Measurements from ENCODE around the gene TCAP. TPM values are rescaled to one million over a fixed set of nuclear protein-coding genes. Genes with fewer than 3 reads are reported as not detected.

Gene TCAP
- total RNA-seq, 3 donors from 2014 or later, result 0.48 to 0.73 (median 0.66) TPM

DNA sequence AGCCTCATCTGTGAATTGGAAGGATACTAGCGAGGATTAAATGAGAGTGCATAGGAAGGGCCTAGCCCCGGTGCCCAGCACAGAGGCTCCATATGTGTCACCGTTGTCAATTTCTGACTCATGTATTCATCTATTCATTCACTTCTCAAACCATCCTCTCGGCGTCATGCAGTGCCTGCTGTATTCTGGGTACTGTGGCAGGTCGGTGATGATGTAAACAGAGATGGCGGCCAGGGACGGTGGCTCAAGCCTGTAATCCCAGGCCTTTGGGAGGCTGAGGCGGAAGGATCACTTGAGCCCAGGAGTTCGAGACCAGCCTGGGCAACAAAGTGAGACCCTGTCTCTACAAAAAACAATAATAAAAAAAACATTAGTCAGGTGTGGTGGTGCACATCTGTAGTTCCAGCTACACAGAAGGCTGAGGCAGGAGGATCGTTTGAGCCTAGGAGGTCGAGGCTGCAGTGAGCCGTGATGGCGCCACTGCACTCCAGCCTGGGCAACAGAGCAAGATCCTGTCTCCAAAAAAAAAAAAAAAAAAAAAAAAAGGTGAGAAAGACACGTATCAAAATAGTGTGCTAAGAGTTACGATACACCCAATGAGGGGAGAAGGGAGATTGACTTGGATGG is 42.7 kb upstream of the TCAP start:
- Histone ChIP-seq H3K27ac (no peak overlapping the region), H3K4me1 (peaks cover 6 to 24% of the 10 kb centered on the region in 2 donors), H3K4me3 (no peak overlapping the region), H3K9me3 (no peaks in the 10 kb centered on the region), H3K36me3 (no peaks in the 10 kb centered on the region), H3K27me3 (peaks cover 0 to 3% of the 10 kb centered on the region in 2 donors)
- TF ChIP-seq POLR2AphosphoS5 (IDR thresholded peaks at IDR 0.05), result no peak
- TF ChIP-seq CTCF (IDR thresholded peaks at IDR 0.05), result no peak
- no peak for TF ChIP-seq POLR2A (IDR thresholded peaks at IDR 0.05)
- DNase-seq (ENCODE audit: low spot score in 2 of 2), result no peak
- intact Hi-C loops (cut with DNase I; ENCODE audit: low total_unique reads), result loop anchor here (10.0 kb wide), 1 partner anchor 132 kb away; no protein-coding TSS in a partner anchor

- H3K4me3 ChIP-seq, result no peak overlapping the region
- peaks cover 6 to 24% of the 10 kb centered on the region in 2 donors for H3K4me1 ChIP-seq
- peak; percentile 80 to 90 for DNase-seq (ENCODE audit: low spot score in 2 of 2)
- peaks cover 0 to 3% of the 10 kb centered on the region in 2 donors for H3K27me3 ChIP-seq
- H3K9me3 ChIP-seq, result no peaks in the 10 kb centered on the region
- no peaks in the 10 kb centered on the region for H3K36me3 ChIP-seq
- intact Hi-C loops (cut with DNase I; ENCODE audit: low total_unique reads), result loop anchor here (10.0 kb wide), 1 partner anchor 131 kb away; no protein-coding TSS in a partner anchor
- TF ChIP-seq POLR2AphosphoS5 (IDR thresholded peaks at IDR 0.05) (no peak), CTCF (IDR thresholded peaks at IDR 0.05) (peak; percentile 86 to 95 (median 88))
- no peak overlapping the region for H3K27ac ChIP-seq
Measured at GRCh38 chr17:39623356-39623950, 41.7 kb upstream of the TCAP start.

DNA sequence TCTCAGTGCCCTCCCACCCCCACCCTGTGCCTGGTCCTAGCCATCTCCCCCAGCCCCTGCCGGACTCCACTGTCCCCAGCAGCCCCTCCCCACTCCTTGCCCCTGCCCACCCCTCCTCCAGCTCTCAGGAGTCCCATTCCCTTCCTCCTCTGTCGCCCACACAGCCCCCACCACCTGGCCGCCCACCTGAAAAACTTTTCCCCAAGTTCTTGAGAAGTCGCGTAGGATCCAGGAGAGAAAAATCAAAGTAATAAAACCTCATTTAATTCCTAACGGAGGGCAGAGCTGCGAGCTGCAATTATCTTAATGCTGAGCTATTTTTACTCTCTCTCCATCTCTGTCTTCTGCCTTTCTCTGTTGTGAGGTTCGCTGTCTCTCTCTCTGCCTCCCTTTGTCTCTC is 40.8 kb upstream of the TCAP start:
- Histone ChIP-seq H3K9me3 (no peaks in the 10 kb centered on the region), H3K4me3 (no peak overlapping the region), H3K4me1 (peaks cover 6 to 24% of the 10 kb centered on the region in 2 donors), H3K36me3 (no peaks in the 10 kb centered on the region), H3K27me3 (peaks cover 0 to 3% of the 10 kb centered on the region in 2 donors), H3K27ac (no peak overlapping the region)
- intact Hi-C loops (cut with DNase I; ENCODE audit: low total_unique reads), result loop anchor here (10.0 kb wide), 1 partner anchor 130 kb away; no protein-coding TSS in a partner anchor
- DNase-seq (ENCODE audit: low spot score in 2 of 2), result no peak
- TF ChIP-seq CTCF (IDR thresholded peaks at IDR 0.05) (no peak), POLR2A (IDR thresholded peaks at IDR 0.05) (no peak), POLR2AphosphoS5 (IDR thresholded peaks at IDR 0.05) (no peak)

GRCh38 chr17:39625198-39625785 is 39.9 kb upstream of the TCAP start:
- peaks cover 0 to 3% of the 10 kb centered on the region in 2 donors for H3K27me3 ChIP-seq
- H3K36me3 ChIP-seq, result no peaks in the 10 kb centered on the region
- H3K27ac ChIP-seq, result no peak overlapping the region
- no peaks in the 10 kb centered on the region for H3K9me3 ChIP-seq
- no peak for TF ChIP-seq POLR2AphosphoS5 (IDR thresholded peaks at IDR 0.05)
- TF ChIP-seq CTCF (IDR thresholded peaks at IDR 0.05), result no peak
- no peak for TF ChIP-seq POLR2A (IDR thresholded peaks at IDR 0.05)
- H3K4me1 ChIP-seq, result peaks cover 6 to 24% of the 10 kb centered on the region in 2 donors
- no peak overlapping the region for H3K4me3 ChIP-seq
- DNase-seq (ENCODE audit: low spot score in 2 of 2), result no peak
- intact Hi-C loops (cut with DNase I; ENCODE audit: low total_unique reads), result loop anchor here (10.0 kb wide), 1 partner anchor 130 kb away; no protein-coding TSS in a partner anchor
